Activated T-cell treated with anti-CD3 and anti-CD28 coated beads, Interleukin-2, amount 50 U/mL, for 72 hours (primary cell): Measurements from ENCODE around the gene UPK1A. TPM values are rescaled to one million over a fixed set of nuclear protein-coding genes. Genes with fewer than 3 reads are reported as not detected.

Experiments used
- ATAC-seq, 2 donors: fragments of 150-1000 bp; cut with Tn5 transposase; replicated peaks in 1 of 2; 2 replicates each; pipeline ENCODE4 v1.10.0; 2021; ENCODE audit warnings: moderate library complexity in 2 of 2, mild to moderate bottlenecking in 1 of 2
- DNase-seq, 2 donors: peaks; one replicate each; pipeline ENCODE4 v3.0.0; 2021 to 2022; ENCODE audit warnings: mixed read lengths in 1 of 2
- H3K27ac Mint-ChIP-seq: one replicate; pipeline ENCODE4 v1.8.0; 2022; ENCODE audit warnings: mild to moderate bottlenecking, moderate library complexity, mixed read lengths
- H3K27me3 Mint-ChIP-seq: one replicate; pipeline ENCODE4 v1.8.0; 2022; ENCODE audit warnings: low read depth, mixed read lengths
- H3K36me3 Mint-ChIP-seq, 2 donors: one replicate each; pipeline ENCODE4 v1.8.0; 2022; ENCODE audit warnings: mixed read lengths in 2 of 2, mild to moderate bottlenecking in 1 of 2; ENCODE audit not compliant: insufficient read depth in 2 of 2
- H3K4me1 Mint-ChIP-seq: one replicate; pipeline ENCODE4 v1.8.0; 2022; ENCODE audit warnings: low read depth, mixed read lengths
- H3K4me3 Mint-ChIP-seq, 2 donors: one replicate each; pipeline ENCODE4 v1.8.0; 2022; ENCODE audit warnings: mild to moderate bottlenecking in 2 of 2, mixed read lengths in 2 of 2, moderate library complexity in 2 of 2
- H3K9me3 Mint-ChIP-seq, 2 donors: one replicate each; pipeline ENCODE4 v1.8.0; 2022; ENCODE audit warnings: mixed read lengths in 2 of 2
- total RNA-seq, 2 donors: library from RNA; stranded (reverse); gene quantifications; one replicate each; pipeline ENCODE4 v1.2.3, GENCODE V29; 2022

The UPK1A gene
- under 1 TPM; 0.86 to 0.93 TPM for total RNA-seq

DNA sequence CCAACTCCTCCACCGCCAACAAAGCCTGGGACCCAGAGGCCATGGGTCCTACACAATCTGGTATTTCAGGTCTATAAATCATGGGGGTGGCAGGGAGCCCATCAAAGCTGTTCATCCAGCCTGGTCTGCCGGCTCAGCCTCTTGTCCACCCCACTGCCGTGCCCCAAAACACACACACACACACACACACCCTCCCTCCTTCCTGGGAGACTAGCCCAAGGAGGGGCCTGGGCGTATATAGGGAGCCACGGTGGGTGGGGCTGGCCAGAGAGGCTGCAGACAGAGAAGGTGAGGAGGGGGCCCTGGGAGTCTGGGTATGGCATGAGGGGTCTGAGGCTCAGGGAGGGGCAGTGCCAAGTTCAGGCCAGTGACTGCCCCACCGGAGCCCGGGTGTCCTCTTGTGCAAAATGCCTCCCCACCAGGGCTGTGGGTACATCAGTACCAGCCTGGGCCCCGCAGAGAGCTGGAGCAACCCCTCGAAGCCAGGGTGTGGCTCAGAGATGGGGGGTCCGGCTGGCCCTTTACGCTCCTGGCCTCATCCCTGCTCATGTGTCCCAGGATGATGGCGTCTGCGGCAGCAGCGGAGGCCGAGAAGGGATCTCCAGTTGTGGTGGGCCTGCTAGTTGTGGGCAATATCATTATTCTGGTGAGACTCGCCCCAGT, at the start of gene UPK1A:
Gene UPK1A, plus strand, starts transcription at position 267 of the 663 bp plus-strand sequence. Its CDS starts 296 bp downstream, at position 563.
- no peak for ATAC-seq
- Mint-ChIP-seq H3K4me1 (no peaks in the 10 kb centered on the region), H3K36me3 (peaks cover 0 to 3% of the 10 kb centered on the region in 2 donors), H3K27ac (no peak within 1 kb of the TSS), H3K27me3 (peaks cover 22% of the 10 kb centered on the region), H3K9me3 (no peaks in the 10 kb centered on the region), H3K4me3 (no peak within 1 kb of the TSS)
- DNase-seq, result no peak

DNA sequence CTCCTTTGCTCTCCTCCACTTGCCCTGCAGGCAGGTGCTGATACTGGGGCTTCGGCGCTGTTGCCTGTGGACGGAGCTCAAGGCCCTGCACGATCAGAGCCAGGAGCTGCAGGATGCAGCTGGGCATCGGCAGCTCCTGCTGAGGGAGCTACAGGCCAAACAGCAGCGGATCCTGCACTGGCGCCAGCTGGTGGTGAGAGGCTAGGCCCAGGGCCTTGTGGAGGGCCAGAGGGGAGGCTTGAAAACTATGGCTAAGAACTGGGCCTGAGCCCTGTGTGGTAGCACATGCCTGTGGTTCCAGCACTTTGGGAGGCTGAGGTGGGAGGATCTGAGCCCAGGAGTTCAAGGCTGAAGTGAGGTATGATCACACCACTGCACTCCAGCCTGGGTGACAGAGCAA, 47.5 kb upstream of the UPK1A start:
- no peak overlapping the region for H3K4me3 Mint-ChIP-seq
- peaks cover 6 to 13% of the 10 kb centered on the region in 2 donors for H3K36me3 Mint-ChIP-seq
- no peak for DNase-seq

DNA sequence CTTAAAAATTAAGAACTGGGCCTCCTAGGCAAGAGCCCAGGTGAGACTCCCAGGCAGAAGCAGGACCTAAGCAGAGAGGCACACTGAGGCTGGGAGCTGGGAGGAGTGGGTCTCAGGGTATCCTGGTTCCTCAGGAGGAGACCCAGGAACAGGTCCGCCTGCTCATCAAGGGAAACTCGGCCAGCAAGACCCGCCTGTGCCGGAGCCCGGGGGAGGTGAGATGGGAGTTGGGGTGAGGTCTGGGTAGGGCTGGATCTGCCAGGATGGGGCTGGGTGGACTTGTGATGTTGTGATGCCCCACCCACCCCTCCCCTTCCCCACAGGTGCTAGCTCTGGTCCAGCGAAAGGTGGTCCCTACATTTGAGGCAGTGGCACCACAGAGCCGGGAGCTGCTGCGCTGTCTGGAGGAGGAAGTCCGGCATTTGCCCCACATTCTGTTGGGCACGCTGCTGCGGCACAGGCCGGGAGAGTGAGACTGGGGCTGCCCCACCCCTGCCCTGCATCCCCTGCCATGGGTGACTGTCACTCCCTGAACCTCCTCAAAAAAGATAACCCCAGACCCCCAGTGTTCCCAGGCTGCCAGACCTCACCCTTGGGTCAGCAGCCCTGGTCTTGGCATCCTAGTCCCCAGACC, 46.9 kb upstream of the UPK1A start:
- H3K27me3 Mint-ChIP-seq, result no peaks in the 10 kb centered on the region
- H3K4me1 Mint-ChIP-seq, result no peaks in the 10 kb centered on the region
- H3K4me3 Mint-ChIP-seq, result no peak overlapping the region
- H3K9me3 Mint-ChIP-seq, result no peaks in the 10 kb centered on the region
- H3K27ac Mint-ChIP-seq, result no peak overlapping the region
- DNase-seq (no peak), ATAC-seq (no peak)
- H3K36me3 Mint-ChIP-seq, result peaks cover 6 to 11% of the 10 kb centered on the region in 2 donors

More for the DNA sequence above, 47.5 kb upstream of the UPK1A start:
- no peak for ATAC-seq
- H3K27me3 Mint-ChIP-seq, result no peaks in the 10 kb centered on the region
- H3K27ac Mint-ChIP-seq, result no peak overlapping the region
- H3K4me1 Mint-ChIP-seq, result peaks cover 1% of the 10 kb centered on the region
- no peaks in the 10 kb centered on the region for H3K9me3 Mint-ChIP-seq

DNA sequence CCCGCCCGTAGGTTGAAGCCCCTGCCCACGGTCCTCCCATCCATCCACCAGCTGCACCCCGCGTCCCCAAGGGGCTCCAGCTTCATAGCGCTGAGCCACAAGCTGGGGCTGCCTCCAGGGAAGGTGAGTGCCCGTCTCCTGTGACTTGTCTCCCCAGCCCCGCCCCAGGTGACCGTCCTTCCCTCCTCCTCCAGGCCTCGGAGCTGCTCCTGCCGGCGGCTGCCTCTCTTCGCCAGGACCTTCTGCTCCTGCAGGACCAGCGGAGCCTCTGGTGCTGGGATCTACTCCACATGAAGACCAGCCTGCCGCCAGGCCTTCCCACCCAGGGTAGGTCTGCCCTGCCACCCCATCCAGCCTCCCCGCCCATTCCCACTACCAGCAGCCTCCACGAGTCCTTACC, 46.3 kb upstream of the UPK1A start:
- Mint-ChIP-seq H3K4me3 (no peak overlapping the region), H3K27ac (no peak overlapping the region), H3K4me1 (no peaks in the 10 kb centered on the region), H3K9me3 (no peaks in the 10 kb centered on the region), H3K36me3 (peaks cover 5 to 7% of the 10 kb centered on the region in 2 donors), H3K27me3 (no peaks in the 10 kb centered on the region)
- ATAC-seq (no peak), DNase-seq (no peak)

DNA sequence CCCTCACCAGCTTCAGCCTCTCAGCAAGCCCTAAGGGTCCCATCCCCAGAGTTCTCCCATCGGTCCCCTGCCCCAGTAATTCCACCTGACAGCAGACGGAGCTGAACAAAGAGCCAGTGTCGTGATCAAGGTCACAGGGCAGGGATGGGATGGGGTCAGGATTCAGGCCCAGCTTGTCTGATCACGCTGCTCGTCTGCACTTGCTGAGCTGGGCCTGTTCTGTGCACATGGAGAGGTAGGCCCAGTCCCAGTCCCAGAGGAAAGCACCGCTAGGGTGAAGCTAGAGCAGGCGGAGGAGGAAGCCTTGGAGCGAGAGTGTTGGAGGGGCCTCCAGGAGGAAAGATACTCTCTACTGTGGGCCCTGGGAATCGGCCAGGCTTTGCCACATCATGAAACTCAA, 44.6 kb upstream of the UPK1A start:
- no peak overlapping the region for H3K27ac Mint-ChIP-seq
- H3K27me3 Mint-ChIP-seq, result no peaks in the 10 kb centered on the region
- H3K4me1 Mint-ChIP-seq, result no peaks in the 10 kb centered on the region
- DNase-seq (no peak), ATAC-seq (no peak)
- H3K36me3 Mint-ChIP-seq, result peaks cover 4 to 5% of the 10 kb centered on the region in 2 donors
- no peak overlapping the region for H3K4me3 Mint-ChIP-seq
- H3K9me3 Mint-ChIP-seq, result no peaks in the 10 kb centered on the region

DNA sequence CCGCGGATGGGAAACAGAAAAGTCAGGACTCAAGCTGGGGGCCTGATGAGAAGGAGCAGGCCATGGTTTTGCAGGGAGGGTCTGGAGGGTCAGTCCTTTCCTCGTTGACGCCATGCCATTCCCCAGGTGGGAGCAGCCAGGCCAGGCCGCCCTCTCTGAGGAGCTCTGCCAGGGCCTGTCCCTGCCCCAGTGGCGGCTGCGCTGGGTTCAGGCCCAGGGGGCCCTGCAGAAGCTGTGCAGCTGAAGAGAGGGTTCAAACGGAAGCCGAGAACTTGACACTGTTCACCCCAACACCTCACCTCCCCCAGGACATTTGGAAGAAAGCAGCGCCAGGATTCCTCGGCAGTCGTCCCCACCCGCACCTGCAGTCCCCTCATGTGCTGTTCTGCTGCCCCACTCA, 43.6 kb upstream of the UPK1A start:
- Mint-ChIP-seq H3K36me3 (peaks cover 4 to 5% of the 10 kb centered on the region in 2 donors), H3K9me3 (no peaks in the 10 kb centered on the region), H3K4me1 (no peaks in the 10 kb centered on the region), H3K27me3 (no peaks in the 10 kb centered on the region), H3K27ac (no peak overlapping the region), H3K4me3 (no peak overlapping the region)
- DNase-seq (no peak), ATAC-seq (no peak)

DNA sequence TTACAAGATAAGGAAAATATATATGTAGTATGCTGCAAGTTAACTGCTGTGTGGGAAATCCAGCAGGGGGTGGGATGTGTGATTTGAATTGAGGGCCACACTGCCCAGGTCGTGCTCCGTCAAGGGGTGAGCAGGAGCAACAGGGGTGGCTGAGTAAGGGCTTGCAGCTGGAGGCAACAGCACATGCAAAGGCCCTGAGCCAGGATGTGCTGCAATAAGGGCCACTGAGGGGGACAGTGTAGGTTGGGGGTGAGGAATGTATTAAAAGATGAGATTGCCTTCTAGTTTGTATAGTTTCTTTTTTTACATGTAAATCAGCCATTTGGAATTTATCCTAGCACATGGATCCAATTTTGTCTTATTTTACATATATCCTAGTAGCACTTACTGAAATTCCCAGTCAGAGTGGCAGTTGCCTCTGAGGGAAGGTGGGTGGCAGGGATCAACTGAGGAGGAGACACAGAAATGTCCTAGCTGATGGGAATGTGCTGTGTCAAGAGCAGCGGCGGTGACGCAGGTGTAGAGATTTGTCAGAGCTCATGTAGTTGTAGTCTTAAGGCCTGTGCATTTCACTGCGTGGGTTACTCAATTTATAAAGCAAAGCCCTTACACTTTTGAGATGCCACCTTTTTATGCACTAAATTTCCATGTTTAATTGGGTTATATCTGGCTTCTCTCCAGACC, 42.8 kb upstream of the UPK1A start:
- ATAC-seq (no peak), DNase-seq (no peak)
- Mint-ChIP-seq H3K27ac (no peak overlapping the region), H3K4me3 (no peak overlapping the region), H3K4me1 (peaks cover 6% of the 10 kb centered on the region), H3K36me3 (peaks cover 4 to 5% of the 10 kb centered on the region in 2 donors), H3K9me3 (no peaks in the 10 kb centered on the region), H3K27me3 (no peaks in the 10 kb centered on the region)

DNA sequence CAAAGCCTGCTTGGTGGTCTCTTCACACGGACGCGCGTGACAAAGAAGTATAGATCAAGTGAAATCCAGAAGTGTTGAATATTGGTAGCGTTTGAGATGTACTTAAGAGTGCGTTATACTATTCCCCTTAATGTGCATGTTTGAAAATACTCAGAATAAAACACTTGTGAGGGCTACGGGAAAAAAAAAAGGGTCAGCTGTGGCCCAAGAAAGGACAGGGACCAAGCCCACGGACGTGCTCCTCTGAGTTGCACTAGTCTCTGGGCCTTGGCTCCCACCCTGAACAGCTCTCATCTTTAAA, 38.1 kb upstream of the UPK1A start:
- no peaks in the 10 kb centered on the region for H3K27me3 Mint-ChIP-seq
- ATAC-seq, result no peak
- H3K9me3 Mint-ChIP-seq, result no peaks in the 10 kb centered on the region
- no peak for DNase-seq
- peaks cover 16% of the 10 kb centered on the region for H3K4me1 Mint-ChIP-seq
- H3K4me3 Mint-ChIP-seq, result peak overlapping the region; percentile 94 to 96
- H3K36me3 Mint-ChIP-seq, result peaks cover 8 to 20% of the 10 kb centered on the region in 2 donors
- peak overlapping the region; percentile 95 for H3K27ac Mint-ChIP-seq

DNA sequence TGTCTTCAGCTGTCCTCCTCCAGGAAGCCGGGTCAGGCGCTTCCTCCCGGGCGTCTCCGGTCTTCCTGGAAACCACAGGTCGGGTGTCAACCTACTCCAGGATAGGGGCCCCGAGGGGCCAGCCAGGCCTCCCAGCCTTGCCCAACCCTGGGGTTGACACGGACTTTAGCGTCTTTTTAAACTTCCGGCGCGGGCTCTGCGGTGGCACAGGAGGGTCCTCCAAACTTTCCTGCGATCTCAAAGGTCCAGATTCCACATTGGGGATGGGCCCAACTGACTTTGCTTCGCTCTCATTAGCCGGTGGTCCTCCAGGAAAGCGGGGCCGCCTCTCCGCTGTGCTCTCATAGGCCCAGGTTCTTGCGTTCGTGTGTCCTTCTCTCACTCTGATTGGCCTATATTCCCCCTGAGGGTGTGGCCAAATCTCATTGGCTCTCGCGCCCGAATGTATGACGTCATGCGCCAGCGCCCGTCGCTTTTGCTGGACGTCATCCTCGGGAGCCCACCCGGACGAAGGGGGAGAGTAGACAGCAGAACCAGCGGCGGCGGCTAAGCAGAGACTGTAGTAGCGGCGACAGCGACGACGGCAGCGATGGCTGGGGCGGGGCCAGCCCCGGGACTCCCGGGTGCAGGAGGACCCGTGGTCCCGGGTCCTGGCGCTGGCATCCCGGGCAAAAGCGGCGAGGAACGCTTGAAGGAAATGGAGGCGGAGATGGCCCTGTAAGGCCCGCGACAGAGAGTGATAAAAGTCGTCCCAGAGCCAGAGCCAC, 37.6 kb upstream of the UPK1A start, which contains the start of gene RBM42:
Gene RBM42, plus strand, starts transcription at position 472 of the 767 bp plus-strand sequence. Its CDS starts 118 bp downstream, at position 590.
- Mint-ChIP-seq H3K9me3 (no peaks in the 10 kb centered on the region), H3K4me1 (peaks cover 16% of the 10 kb centered on the region), H3K36me3 (peaks cover 10 to 23% of the 10 kb centered on the region in 2 donors), H3K4me3 (peak within 1 kb of the TSS; percentile 94 to 96), H3K27ac (peak within 1 kb of the TSS; percentile 95), H3K27me3 (no peaks in the 10 kb centered on the region)
- ATAC-seq, result peak; percentile 100
- peak; percentile 96 to 97 for DNase-seq

DNA sequence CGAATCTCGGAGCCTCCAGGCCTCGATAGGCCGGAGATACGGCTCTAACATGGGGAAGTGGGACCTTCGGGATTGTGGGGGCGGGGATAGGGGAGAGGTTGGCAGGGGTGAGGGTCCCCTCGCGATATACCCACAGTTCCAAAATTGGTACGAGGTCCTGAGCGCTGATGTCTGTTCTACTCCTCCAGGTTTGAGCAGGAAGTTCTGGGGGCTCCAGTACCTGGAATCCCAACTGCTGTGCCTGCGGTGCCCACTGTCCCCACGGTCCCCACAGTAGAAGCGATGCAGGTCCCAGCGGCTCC, 37.0 kb upstream of the UPK1A start:
- Mint-ChIP-seq H3K36me3 (peaks cover 10 to 23% of the 10 kb centered on the region in 2 donors), H3K4me1 (peaks cover 16% of the 10 kb centered on the region), H3K4me3 (peak overlapping the region; percentile 94 to 96)

DNA sequence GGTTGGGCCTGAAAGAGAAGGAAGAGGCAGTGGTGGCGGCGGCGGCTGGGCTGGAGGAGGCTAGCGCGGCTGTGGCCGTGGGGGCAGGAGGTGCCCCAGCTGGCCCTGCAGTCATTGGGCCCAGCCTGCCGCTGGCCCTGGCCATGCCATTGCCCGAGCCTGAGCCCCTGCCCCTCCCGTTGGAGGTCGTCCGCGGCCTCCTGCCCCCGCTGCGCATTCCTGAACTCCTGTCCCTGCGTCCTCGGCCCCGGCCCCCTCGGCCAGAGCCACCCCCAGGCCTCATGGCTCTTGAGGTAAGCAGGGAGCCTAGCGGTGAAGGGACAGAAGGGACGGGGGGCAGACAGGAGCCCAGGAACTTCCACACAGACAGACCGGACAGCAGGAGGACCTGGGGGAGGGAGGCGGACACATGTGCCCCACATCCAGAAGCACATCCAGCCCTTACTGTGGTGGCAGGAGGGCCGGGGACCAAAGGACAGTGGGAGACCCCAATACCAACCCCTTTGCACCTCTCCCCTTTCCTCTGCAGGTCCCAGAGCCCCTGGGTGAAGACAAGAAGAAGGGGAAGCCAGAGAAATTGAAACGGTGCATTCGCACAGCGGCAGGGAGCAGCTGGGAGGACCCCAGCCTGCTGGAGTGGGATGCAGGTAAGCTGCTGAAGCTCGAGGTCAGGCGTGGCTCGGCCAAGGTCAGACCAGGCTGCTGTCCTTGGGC, 32.4 kb upstream of the UPK1A start:
- H3K36me3 Mint-ChIP-seq, result peaks cover 11 to 28% of the 10 kb centered on the region in 2 donors
- ATAC-seq, result no peak
- no peak for DNase-seq
- H3K4me3 Mint-ChIP-seq, result no peak overlapping the region
- H3K27ac Mint-ChIP-seq, result no peak overlapping the region
- H3K4me1 Mint-ChIP-seq, result peaks cover 6% of the 10 kb centered on the region
- H3K9me3 Mint-ChIP-seq, result no peaks in the 10 kb centered on the region
- no peaks in the 10 kb centered on the region for H3K27me3 Mint-ChIP-seq

More for the DNA sequence above, 37.0 kb upstream of the UPK1A start:
- ATAC-seq, result no peak
- Mint-ChIP-seq H3K27ac (peak overlapping the region; percentile 36), H3K27me3 (no peaks in the 10 kb centered on the region), H3K9me3 (no peaks in the 10 kb centered on the region)
- no peak for DNase-seq

DNA sequence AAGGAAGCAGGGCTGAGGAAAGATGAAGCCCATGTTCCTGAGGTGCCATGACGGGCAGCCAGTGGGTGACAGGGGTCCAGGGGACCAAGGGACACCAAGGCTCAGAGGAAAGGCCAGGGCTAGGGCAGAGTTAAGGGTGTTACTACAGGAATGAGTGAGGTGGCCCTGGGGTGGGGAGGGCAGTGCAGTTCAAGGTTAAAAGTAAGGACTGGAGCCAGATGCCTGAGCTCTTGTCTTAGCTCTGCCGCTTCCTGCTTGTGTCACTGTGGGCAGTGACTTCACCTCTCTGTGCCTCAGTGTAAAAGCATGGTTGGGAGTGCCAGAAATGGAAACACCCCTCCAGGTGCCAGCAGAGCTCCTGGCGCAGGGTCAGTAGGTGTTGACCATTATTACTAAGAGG, 29.7 kb upstream of the UPK1A start:
- Mint-ChIP-seq H3K4me3 (no peak overlapping the region), H3K27me3 (no peaks in the 10 kb centered on the region), H3K36me3 (peaks cover 5 to 17% of the 10 kb centered on the region in 2 donors), H3K9me3 (no peaks in the 10 kb centered on the region), H3K4me1 (peaks cover 8% of the 10 kb centered on the region), H3K27ac (no peak overlapping the region)
- DNase-seq (no peak), ATAC-seq (no peak)
